ENCODE data around the gene ALOX15B.

The ALOX15B gene

DNA sequence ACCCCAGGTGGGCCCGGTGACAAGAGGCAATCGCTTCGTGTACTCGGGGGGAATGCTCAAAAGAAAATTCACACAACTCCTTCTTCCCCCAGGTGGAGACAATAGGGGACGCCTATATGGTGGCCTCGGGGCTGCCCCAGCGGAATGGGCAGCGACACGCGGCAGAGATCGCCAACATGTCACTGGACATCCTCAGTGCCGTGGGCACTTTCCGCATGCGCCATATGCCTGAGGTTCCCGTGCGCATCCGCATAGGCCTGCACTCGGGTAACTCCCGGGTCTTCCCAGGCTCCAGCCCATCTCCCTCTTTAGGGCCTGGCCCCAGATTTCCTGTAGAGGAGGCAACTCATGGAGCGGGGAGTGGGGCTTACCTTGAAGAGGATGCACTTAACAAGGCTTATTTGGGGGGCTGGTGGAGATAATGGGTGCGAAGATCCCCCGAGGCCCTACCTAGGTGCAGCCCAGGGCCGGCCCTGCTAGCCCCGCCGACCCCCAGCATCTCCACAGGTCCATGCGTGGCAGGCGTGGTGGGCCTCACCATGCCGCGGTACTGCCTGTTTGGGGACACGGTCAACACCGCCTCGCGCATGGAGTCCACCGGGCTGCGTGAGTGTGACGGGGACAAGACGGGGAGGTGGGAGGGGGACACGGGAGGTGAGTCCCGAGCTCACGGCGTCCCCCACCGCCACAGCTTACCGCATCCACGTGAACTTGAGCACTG lies 23.5 kb upstream of the ALOX15B start:
- Histone ChIP-seq H3K4me1 (ENCODE audit: control insufficient read depth, insufficient read depth, low read length) (no peaks in the 10 kb centered on the region), H3K9ac (ENCODE audit: low read depth, low read length) (no peak overlapping the region), H3K27ac (ENCODE audit: low read depth, low read length) (no peak overlapping the region), H3K4me3 (ENCODE audit: low read depth, low read length) (peak overlapping the region; percentile 75), H3K36me3 (ENCODE audit: control insufficient read depth, insufficient read depth, low read length) (no peaks in the 10 kb centered on the region), H3K9me3 (ENCODE audit: control insufficient read depth, insufficient read depth, low read length) (no peaks in the 10 kb centered on the region), H3K27me3 (ENCODE audit: control insufficient read depth, insufficient read depth, low read length) (peaks cover 25% of the 10 kb centered on the region)

DNA sequence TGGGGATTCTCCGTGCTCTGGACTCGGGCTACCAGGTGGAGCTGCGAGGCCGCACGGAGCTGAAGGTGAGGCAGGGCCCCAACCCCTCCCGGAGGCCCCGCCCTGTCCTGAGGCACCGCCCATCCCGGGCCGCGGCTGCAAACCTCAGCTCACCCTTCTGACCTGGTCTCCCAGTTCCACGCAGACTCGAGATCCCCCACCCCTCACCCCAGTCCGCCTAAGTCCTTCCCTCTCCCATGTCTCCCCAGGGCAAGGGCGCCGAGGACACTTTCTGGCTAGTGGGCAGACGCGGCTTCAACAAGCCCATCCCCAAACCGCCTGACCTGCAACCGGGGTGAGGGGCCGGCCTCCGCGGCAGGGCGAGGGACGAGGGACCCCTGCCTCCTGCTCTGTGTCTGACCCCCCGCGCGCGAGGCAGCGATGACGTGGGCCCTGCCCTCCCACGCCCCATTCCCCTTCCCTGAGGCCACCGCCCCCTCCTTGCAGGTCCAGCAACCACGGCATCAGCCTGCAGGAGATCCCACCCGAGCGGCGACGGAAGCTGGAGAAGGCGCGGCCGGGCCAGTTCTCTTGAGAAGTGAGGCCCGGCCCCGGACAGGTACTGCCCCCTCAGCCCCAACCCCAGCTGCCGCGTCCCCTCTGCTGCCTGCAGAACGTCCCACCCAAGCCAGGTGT lies 22.8 kb upstream of the ALOX15B start:
- no peak overlapping the region for H3K27ac ChIP-seq (ENCODE audit: low read depth, low read length)
- H3K9ac ChIP-seq (ENCODE audit: low read depth, low read length): no peak overlapping the region
- H3K4me3 ChIP-seq (ENCODE audit: low read depth, low read length): peak overlapping the region; percentile 75
- no peaks in the 10 kb centered on the region for H3K9me3 ChIP-seq (ENCODE audit: control insufficient read depth, insufficient read depth, low read length)
- H3K27me3 ChIP-seq (ENCODE audit: control insufficient read depth, insufficient read depth, low read length): peaks cover 25% of the 10 kb centered on the region
- no peaks in the 10 kb centered on the region for H3K4me1 ChIP-seq (ENCODE audit: control insufficient read depth, insufficient read depth, low read length)
- no peaks in the 10 kb centered on the region for H3K36me3 ChIP-seq (ENCODE audit: control insufficient read depth, insufficient read depth, low read length)

DNA sequence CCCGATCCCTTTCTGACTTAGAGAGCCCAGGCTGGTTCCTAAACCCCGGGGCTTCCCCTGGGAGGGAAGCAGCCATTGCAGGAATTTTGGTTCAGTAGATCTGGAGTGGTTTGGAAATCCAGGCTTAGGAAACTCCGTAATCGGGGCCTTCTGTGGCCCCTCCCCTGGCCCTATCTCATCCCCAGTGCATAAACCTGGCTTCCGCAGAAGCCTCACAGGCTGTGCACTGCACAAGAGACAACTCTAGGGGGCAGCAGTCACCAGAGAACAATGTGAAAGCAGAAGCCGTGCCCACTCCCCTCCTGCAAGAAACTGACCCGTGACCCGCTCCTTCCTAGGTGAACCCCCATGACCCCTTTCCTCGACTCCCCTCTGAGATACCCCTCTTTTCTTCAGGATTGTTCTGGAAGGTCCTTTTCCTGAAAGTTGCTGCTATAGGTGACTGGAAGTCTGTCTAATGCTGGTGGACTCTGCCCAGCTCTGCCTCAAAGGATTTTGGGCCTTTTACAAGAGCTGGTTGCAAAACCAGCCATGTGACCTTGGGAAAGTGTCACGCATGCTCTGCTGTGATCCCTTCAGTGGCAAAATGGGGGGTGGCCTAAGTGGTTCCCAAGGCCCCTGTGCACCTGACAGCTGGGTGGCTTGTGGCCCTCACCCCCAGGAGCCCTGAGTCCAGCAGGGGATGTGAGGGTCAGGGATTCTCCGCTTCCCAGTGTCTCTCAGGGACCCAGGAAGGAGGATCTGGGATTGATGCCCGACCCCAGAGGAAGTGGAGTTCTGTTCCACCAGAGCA lies 22.0 kb upstream of the ALOX15B start:
- peak overlapping the region; percentile 75 for H3K4me3 ChIP-seq (ENCODE audit: low read depth, low read length)
- H3K4me1 ChIP-seq (ENCODE audit: control insufficient read depth, insufficient read depth, low read length): no peaks in the 10 kb centered on the region

DNA sequence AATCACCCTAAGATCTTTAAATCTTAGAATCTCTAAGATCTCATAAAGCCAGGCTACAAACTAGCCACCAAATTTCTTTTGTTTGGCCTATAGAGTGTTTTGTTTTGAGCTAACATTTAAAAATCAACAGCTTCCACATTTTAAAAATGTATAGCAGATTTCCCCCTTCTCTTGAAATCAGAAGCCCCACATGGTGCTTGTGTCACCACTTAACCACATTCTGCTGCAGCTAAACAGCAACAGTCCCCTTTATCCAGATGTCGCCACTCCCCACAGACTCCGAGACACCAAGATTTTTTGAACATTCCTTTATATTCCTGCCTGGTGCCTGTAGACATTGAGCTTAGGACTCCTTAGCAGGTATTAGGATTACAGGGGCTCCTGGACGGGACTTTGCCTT lies 20.4 kb upstream of the ALOX15B start:
- peaks cover 25% of the 10 kb centered on the region for H3K27me3 ChIP-seq (ENCODE audit: control insufficient read depth, insufficient read depth, low read length)
- H3K4me3 ChIP-seq (ENCODE audit: low read depth, low read length): no peak overlapping the region
- H3K9ac ChIP-seq (ENCODE audit: low read depth, low read length): no peak overlapping the region
- H3K4me1 ChIP-seq (ENCODE audit: control insufficient read depth, insufficient read depth, low read length): no peaks in the 10 kb centered on the region
- no peaks in the 10 kb centered on the region for H3K36me3 ChIP-seq (ENCODE audit: control insufficient read depth, insufficient read depth, low read length)
- H3K27ac ChIP-seq (ENCODE audit: low read depth, low read length): no peak overlapping the region
- H3K9me3 ChIP-seq (ENCODE audit: control insufficient read depth, insufficient read depth, low read length): no peaks in the 10 kb centered on the region

More for the DNA sequence above, 22.0 kb upstream of the ALOX15B start:
- no peak overlapping the region for H3K9ac ChIP-seq (ENCODE audit: low read depth, low read length)
- peaks cover 25% of the 10 kb centered on the region for H3K27me3 ChIP-seq (ENCODE audit: control insufficient read depth, insufficient read depth, low read length)
- no peak overlapping the region for H3K27ac ChIP-seq (ENCODE audit: low read depth, low read length)
- H3K36me3 ChIP-seq (ENCODE audit: control insufficient read depth, insufficient read depth, low read length): no peaks in the 10 kb centered on the region
- H3K9me3 ChIP-seq (ENCODE audit: control insufficient read depth, insufficient read depth, low read length): no peaks in the 10 kb centered on the region

DNA sequence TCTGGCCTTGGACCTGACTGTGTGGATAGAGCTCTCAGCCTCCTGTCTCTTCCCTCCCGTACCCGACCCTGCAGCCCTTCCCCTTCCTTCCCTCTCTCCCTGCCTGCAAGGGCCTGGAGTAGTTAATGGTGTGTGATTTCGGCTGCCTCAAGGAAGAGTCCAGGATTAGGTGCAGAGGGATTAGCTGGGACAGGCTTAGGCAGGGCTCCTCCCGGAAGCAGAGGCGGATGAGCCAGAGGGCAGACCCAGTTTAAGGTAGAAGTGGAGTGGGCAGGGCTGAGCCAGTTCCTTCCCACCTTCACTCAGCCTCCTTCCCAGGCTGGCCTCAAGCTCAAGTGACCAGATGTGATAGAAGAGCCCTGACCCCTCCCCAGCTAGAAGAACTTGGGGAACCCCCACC lies 19.7 kb upstream of the ALOX15B start:
- no peaks in the 10 kb centered on the region for H3K36me3 ChIP-seq (ENCODE audit: control insufficient read depth, insufficient read depth, low read length)
- peaks cover 20% of the 10 kb centered on the region for H3K27me3 ChIP-seq (ENCODE audit: control insufficient read depth, insufficient read depth, low read length)
- H3K4me3 ChIP-seq (ENCODE audit: low read depth, low read length): no peak overlapping the region
- H3K9ac ChIP-seq (ENCODE audit: low read depth, low read length): no peak overlapping the region
- no peak overlapping the region for H3K27ac ChIP-seq (ENCODE audit: low read depth, low read length)
- no peaks in the 10 kb centered on the region for H3K4me1 ChIP-seq (ENCODE audit: control insufficient read depth, insufficient read depth, low read length)
- no peaks in the 10 kb centered on the region for H3K9me3 ChIP-seq (ENCODE audit: control insufficient read depth, insufficient read depth, low read length)

DNA sequence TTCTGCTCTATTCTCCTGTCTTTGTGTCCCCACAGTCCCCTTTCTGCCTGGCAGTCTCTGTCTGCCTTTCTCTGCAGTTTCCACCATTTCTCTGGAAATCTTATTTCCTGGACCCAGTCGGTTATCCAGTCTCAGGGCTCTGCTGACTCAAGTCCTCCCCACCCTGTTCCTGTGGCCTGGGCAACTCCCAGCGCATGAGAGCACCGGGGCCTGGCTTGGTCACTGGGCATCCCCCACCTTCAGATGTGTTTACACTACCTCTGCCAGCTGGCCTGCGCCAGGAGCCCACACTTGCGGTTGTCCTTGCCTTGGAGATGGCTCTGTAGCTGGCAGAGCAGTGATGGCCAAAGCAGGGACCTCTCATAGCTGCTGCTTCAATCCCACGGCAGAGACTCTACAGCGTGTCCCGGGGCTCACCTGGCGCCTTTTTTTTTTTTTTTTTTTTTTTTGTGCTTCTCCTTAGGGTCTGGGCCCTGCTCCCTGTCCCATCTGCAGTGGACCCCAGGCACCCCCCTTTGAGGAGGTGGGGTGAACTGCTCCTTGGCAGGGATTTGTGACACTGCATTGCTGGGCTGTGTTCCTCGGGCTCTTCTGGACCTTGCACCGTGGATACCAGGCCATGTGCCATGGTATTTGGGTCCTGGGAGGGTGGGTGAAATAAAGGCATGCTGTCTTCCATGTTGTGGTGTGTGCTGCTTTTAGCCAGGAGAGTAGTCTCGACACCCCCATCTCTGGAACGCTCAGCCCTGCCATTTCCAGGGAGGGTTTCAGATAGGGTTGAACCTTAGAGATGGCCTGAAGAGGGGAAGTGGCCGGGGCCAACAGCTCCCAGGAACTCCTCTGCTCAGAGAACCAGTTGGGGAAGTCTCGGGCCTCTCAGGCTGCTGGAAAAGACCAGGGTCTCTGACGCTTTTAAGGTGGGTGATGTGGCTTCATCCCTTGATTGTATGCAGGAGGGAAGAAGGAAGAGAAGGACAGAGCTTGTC lies 18.9 kb upstream of the ALOX15B start:
- no peak overlapping the region for H3K9ac ChIP-seq (ENCODE audit: low read depth, low read length)
- no peaks in the 10 kb centered on the region for H3K36me3 ChIP-seq (ENCODE audit: control insufficient read depth, insufficient read depth, low read length)
- H3K27me3 ChIP-seq (ENCODE audit: control insufficient read depth, insufficient read depth, low read length): peaks cover 13% of the 10 kb centered on the region
- H3K4me3 ChIP-seq (ENCODE audit: low read depth, low read length): no peak overlapping the region
- no peaks in the 10 kb centered on the region for H3K9me3 ChIP-seq (ENCODE audit: control insufficient read depth, insufficient read depth, low read length)
- H3K27ac ChIP-seq (ENCODE audit: low read depth, low read length): no peak overlapping the region
- no peaks in the 10 kb centered on the region for H3K4me1 ChIP-seq (ENCODE audit: control insufficient read depth, insufficient read depth, low read length)

DNA sequence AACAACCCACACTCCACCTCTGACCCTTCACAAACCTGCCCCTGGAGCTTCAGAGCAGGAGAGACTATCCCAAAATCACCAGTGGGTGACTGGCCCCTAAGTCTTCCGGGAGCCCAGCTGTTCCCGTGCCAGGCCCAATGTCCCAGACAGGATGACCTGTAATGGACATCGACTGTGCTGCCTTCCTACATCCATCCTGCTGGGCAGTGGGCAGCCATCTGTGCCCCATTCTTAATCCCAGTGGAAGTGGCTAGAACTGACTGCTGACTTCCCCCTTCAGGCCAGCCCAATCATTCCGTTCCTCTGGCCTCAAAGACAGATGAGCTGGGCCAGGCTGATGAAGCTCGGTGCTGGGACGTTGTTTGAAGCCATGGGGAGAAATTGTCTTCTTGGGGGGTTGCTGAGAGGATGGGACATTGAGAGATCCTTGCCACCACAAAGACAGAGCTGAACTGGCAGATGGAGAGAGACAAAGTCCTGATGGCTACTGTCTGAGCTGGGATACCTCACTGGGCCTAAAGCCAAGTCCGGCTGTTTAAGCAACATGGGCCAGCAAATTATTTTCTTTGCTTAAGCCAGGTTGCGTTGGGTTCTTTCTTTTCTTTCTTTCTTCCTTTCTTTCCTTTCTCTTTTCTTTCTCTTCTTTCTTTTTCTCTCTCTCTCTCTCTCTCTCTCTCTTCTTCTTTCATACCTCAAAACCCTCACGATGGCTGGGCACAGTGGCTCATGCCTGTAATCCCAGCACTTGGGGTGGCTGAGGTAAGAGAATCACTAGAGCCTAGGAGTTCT lies 17.9 kb upstream of the ALOX15B start:
- H3K4me3 ChIP-seq (ENCODE audit: low read depth, low read length): no peak overlapping the region
- H3K9ac ChIP-seq (ENCODE audit: low read depth, low read length): no peak overlapping the region
- H3K36me3 ChIP-seq (ENCODE audit: control insufficient read depth, insufficient read depth, low read length): no peaks in the 10 kb centered on the region
- H3K27me3 ChIP-seq (ENCODE audit: control insufficient read depth, insufficient read depth, low read length): peaks cover 3% of the 10 kb centered on the region; the same call in 1 of the 2 replicates
- H3K4me1 ChIP-seq (ENCODE audit: control insufficient read depth, insufficient read depth, low read length): no peaks in the 10 kb centered on the region
- H3K27ac ChIP-seq (ENCODE audit: low read depth, low read length): no peak overlapping the region
- no peaks in the 10 kb centered on the region for H3K9me3 ChIP-seq (ENCODE audit: control insufficient read depth, insufficient read depth, low read length)

DNA sequence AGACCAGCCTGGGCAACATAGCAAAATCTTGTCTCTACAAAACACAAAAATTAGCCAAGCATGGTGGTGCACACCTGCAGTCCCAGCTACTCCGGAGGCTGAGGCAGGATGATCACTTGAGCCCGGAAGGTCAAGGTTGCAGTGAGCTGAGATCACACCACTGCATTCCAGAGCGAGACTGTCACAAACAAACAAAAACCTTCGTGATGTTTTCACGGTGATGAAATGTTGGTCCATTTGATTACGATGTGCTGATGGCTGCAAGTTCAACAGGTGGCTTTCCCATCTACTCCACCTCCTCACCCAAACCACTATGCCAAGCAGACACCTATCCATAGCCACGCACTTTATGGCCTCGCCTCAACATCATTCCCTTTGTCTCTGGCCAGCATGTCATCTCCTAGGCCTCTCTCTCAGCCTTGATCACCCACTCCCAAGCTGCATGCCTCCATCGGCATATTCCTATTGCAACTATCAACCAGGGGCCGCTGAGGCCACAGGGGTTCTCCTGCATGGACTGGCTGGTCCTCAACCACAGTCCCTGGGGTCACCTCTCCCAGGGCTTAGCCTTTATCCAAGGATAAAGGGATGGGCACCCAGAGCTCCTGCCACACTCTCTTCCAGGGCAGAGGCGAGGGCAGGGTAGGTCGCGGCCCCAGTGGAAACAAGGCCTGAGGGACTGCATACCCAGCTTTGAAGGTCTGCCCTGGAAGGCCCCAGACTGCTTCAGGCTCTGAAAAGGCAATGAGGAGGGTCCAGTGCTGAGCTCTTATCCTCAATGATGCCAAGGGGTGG lies 17.1 kb upstream of the ALOX15B start:
- no peaks in the 10 kb centered on the region for H3K36me3 ChIP-seq (ENCODE audit: control insufficient read depth, insufficient read depth, low read length)
- H3K27ac ChIP-seq (ENCODE audit: low read depth, low read length): no peak overlapping the region
- H3K4me3 ChIP-seq (ENCODE audit: low read depth, low read length): no peak overlapping the region
- H3K9ac ChIP-seq (ENCODE audit: low read depth, low read length): no peak overlapping the region
- H3K27me3 ChIP-seq (ENCODE audit: control insufficient read depth, insufficient read depth, low read length): no peaks in the 10 kb centered on the region
- no peaks in the 10 kb centered on the region for H3K4me1 ChIP-seq (ENCODE audit: control insufficient read depth, insufficient read depth, low read length)
- no peaks in the 10 kb centered on the region for H3K9me3 ChIP-seq (ENCODE audit: control insufficient read depth, insufficient read depth, low read length)

DNA sequence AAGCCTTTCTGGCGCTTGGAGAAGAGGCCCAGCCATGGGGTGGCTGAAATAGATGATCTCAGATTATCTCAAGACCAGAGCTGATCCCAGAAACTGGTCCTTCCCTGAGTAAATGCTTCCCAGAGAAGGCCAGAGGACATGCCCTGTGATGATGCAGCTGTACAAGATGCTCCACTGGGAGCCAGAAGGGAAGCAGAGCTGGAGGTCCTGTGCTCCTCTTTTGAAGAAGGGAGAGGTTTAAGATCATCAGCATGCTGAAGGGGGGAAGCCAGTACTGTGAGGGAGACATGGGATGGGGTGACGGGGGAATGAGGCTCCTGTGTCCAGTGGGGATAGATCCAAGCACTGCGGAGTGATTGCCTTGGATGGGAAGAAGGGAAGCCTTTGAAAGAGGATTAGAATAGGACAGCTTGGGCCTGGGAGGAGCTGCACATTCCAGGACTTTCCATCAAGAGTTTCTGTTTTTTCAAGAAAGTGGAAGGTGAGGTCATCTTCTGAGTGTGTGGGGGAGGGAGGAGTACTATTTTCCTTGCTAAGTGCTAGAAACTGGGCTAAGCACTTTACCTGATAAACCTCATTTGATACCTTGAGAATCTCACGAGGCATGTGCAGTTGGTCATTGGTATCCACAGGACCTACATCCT lies 16.4 kb upstream of the ALOX15B start:
- H3K4me3 ChIP-seq (ENCODE audit: low read depth, low read length): no peak overlapping the region
- H3K27ac ChIP-seq (ENCODE audit: low read depth, low read length): no peak overlapping the region
- H3K4me1 ChIP-seq (ENCODE audit: control insufficient read depth, insufficient read depth, low read length): no peaks in the 10 kb centered on the region
- H3K36me3 ChIP-seq (ENCODE audit: control insufficient read depth, insufficient read depth, low read length): no peaks in the 10 kb centered on the region
- no peaks in the 10 kb centered on the region for H3K9me3 ChIP-seq (ENCODE audit: control insufficient read depth, insufficient read depth, low read length)
- H3K27me3 ChIP-seq (ENCODE audit: control insufficient read depth, insufficient read depth, low read length): no peaks in the 10 kb centered on the region
- no peak overlapping the region for H3K9ac ChIP-seq (ENCODE audit: low read depth, low read length)
